NOMO-1 treated with DMSO at 0.1 percent for 48 hours (cell line): ENCODE results near the gene ABHD17C.
A peak's percentile ranks its signal among the peaks of the same experiment; 100 is the strongest.

Source experiments
- DNase-seq: peaks from one replicate; lab custom pipeline; 2025; ENCODE audit not compliant: unreplicated experiment; lab: John Stamatoyannopoulos, UW

Gene ABHD17C

GRCh38 chr15:80783260-80783659 is 88.2 kb downstream of the ABHD17C start:
- no peak for DNase-seq

- no peak for DNase-seq
Observed at GRCh38 chr15:80785335-80785734, 90.2 kb downstream of the ABHD17C start.

- DNase-seq = no peak
Observed at GRCh38 chr15:80785811-80786354, 90.8 kb downstream of the ABHD17C start.

- no peak for DNase-seq
Observed at GRCh38 chr15:80787316-80787715, 92.2 kb downstream of the ABHD17C start.

- no peak for DNase-seq
Observed at GRCh38 chr15:80788536-80788935, 93.4 kb downstream of the ABHD17C start.

- peak; percentile 74 for DNase-seq
Observed at GRCh38 chr15:80789296-80789695, 94.2 kb downstream of the ABHD17C start.

GRCh38 chr15:80789796-80790195 is 94.7 kb downstream of the ABHD17C start:
- DNase-seq = peak; percentile 54

- no peak for DNase-seq
Observed at GRCh38 chr15:80790236-80790635, 95.1 kb downstream of the ABHD17C start.

GRCh38 chr15:80791004-80791403 is 95.9 kb downstream of the ABHD17C start:
- no peak for DNase-seq

GRCh38 chr15:80796407-80796806 is 101.3 kb downstream of the ABHD17C start:
- no peak for DNase-seq

- no peak for DNase-seq
Observed at GRCh38 chr15:80798911-80799310, 103.8 kb downstream of the ABHD17C start.

- DNase-seq = no peak
Observed at GRCh38 chr15:80800067-80800466, 105.0 kb downstream of the ABHD17C start.

GRCh38 chr15:80801891-80802680 is 107.0 kb downstream of the ABHD17C start:
- DNase-seq = no peak

GRCh38 chr15:80803580-80804525 is 108.7 kb downstream of the ABHD17C start:
- DNase-seq = no peak

- no peak for DNase-seq
Observed at GRCh38 chr15:80804970-80805495, 109.9 kb downstream of the ABHD17C start.
